ENCODE data around the gene TBCD.

TBCD gene

DNA sequence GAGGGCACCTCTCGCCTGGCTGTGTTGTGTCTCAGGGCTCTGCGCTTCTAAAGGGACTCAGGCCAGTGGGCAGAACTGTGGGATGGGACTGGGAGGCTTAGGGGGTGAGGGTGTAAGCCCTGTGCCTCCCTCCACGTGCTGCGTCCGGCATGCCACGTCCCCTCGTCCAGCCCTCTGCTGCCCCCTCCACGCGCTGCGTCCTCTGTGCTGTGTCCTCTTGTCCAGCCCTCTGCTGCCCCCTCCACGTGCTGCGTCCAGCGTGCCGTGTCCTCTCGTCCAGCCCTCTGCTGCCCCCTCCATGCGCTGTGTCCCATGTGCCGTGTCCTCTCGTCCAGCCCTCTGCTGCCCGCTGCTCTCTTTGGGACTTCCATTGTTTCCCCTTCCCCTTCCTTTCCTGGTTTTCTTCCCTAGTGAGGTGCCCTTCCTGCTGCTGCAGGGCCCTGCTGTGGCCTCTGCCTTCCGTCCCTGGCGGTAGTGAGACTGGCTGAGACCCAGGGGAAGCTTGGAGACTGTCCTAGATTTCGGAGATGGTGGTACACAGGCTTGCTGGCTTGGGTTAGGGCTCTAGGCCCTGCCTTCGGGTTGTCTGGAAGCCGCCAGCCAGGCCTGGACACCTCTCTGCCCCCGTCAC lies 94.3 kb downstream of the TBCD start:
- Histone ChIP-seq H3K27ac (ENCODE audit: poor library complexity, severe bottlenecking) (no peak overlapping the region), H3K9me3 (ENCODE audit: severe bottlenecking) (no peaks in the 10 kb centered on the region), H3K4me1 (ENCODE audit: insufficient read depth, poor library complexity, severe bottlenecking) (peaks cover 6% of the 10 kb centered on the region), H3K36me3 (ENCODE audit: low read depth) (no peaks in the 10 kb centered on the region), H3K4me3 (ENCODE audit: severe bottlenecking) (no peak overlapping the region), H3K27me3 (ENCODE audit: insufficient read depth, poor library complexity, severe bottlenecking) (no peaks in the 10 kb centered on the region)
- ATAC-seq (ENCODE audit: low read depth) (no peak), DNase-seq (ENCODE audit: low spot score) (peak; percentile 53)
- TF ChIP-seq, protein P1, sequence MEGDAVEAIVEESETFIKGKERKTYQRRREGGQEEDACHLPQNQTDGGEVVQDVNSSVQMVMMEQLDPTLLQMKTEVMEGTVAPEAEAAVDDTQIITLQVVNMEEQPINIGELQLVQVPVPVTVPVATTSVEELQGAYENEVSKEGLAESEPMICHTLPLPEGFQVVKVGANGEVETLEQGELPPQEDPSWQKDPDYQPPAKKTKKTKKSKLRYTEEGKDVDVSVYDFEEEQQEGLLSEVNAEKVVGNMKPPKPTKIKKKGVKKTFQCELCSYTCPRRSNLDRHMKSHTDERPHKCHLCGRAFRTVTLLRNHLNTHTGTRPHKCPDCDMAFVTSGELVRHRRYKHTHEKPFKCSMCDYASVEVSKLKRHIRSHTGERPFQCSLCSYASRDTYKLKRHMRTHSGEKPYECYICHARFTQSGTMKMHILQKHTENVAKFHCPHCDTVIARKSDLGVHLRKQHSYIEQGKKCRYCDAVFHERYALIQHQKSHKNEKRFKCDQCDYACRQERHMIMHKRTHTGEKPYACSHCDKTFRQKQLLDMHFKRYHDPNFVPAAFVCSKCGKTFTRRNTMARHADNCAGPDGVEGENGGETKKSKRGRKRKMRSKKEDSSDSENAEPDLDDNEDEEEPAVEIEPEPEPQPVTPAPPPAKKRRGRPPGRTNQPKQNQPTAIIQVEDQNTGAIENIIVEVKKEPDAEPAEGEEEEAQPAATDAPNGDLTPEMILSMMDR (IDR thresholded peaks at IDR 0.05; ENCODE audit: poor library complexity, severe bottlenecking): no peak

DNA sequence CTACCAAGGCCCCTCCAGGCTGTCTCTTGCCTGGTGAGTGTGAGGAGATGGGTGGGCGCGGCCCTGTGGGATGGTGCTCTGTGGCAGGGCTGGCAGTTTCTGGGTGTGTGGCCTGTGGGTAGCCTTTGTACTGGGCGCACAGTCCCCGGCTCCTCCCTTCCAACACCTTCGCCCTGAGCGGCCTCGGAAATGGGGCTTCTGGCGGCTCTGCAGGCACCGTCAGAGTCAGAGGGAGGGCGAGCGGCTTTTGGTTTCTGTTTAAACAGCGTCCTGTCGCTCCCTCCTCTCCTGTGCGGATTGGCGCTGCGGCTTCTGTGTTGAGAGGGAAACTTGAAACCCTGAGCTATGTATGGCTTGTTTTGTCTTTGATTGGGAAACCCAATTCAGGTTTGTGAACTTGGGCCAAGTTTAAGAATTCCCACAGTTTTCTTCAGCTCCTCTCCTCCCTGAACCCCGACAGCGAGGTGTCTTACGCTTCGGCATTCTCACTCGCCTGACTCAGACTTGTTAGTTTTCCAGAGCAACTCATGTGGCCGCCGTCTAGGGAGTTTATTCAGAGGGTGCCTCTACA lies 96.2 kb downstream of the TBCD start:
- H3K4me3 ChIP-seq (ENCODE audit: severe bottlenecking): peak overlapping the region; percentile 16
- DNase-seq (ENCODE audit: low spot score): peak; percentile 92
- H3K4me1 ChIP-seq (ENCODE audit: insufficient read depth, poor library complexity, severe bottlenecking): peaks cover 6% of the 10 kb centered on the region
- no peaks in the 10 kb centered on the region for H3K36me3 ChIP-seq (ENCODE audit: low read depth)
- peak; percentile 97 for ATAC-seq (ENCODE audit: low read depth)
- TF ChIP-seq, protein P1 (IDR thresholded peaks at IDR 0.05; ENCODE audit: poor library complexity, severe bottlenecking): no peak
- H3K27ac ChIP-seq (ENCODE audit: poor library complexity, severe bottlenecking): peak overlapping the region; percentile 58
- no peaks in the 10 kb centered on the region for H3K9me3 ChIP-seq (ENCODE audit: severe bottlenecking)
- no peaks in the 10 kb centered on the region for H3K27me3 ChIP-seq (ENCODE audit: insufficient read depth, poor library complexity, severe bottlenecking)

DNA sequence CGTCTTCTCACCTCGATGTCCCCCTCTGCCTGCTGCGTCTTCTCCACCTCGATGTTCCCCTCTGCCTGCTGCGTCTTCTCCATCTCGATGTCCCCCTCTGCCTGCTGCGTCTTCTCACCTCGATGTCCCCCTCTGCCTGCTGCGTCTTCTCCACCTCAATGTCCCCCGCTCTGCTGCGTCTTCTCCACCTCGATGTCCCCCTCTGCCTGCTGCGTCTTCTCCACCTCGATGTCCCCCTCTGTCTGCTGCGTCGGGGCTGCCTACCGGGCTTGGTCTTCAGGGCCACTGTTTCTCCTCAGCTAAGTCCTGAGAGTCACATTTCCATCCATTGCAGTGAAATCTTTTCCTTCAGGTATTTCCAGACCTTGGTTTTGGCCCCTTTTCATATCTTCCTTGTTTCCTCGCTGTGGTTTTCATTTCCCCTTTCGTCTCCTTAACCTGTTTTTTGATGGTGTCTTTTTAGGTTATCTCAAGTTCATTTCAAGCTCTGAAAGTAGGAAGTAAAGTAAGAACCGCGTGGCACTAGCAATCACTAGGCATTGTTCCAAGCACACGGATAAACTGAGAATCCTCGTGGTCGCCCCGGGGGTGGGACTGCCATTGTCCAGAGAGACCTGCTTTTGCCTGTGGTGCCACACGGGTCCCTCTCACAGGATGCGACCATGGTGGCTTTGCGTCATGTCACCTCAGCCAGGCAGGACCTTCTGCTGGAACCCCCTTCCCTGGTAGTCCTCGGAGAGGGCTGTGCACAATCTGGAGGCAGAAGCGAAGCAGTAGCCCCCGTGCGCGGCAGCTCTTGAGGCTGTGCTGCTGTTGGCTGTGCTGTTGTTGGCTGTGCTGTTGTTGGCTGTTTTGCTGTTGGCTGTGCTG lies 97.4 kb downstream of the TBCD start:
- no peak overlapping the region for H3K27ac ChIP-seq (ENCODE audit: poor library complexity, severe bottlenecking)
- DNase-seq (ENCODE audit: low spot score): peak; percentile 49
- no peak overlapping the region for H3K4me3 ChIP-seq (ENCODE audit: severe bottlenecking)
- no peaks in the 10 kb centered on the region for H3K27me3 ChIP-seq (ENCODE audit: insufficient read depth, poor library complexity, severe bottlenecking)
- no peaks in the 10 kb centered on the region for H3K9me3 ChIP-seq (ENCODE audit: severe bottlenecking)
- H3K4me1 ChIP-seq (ENCODE audit: insufficient read depth, poor library complexity, severe bottlenecking): peaks cover 6% of the 10 kb centered on the region
- H3K36me3 ChIP-seq (ENCODE audit: low read depth): no peaks in the 10 kb centered on the region
- TF ChIP-seq, protein P1 (IDR thresholded peaks at IDR 0.05; ENCODE audit: poor library complexity, severe bottlenecking): no peak
- no peak for ATAC-seq (ENCODE audit: low read depth)

DNA sequence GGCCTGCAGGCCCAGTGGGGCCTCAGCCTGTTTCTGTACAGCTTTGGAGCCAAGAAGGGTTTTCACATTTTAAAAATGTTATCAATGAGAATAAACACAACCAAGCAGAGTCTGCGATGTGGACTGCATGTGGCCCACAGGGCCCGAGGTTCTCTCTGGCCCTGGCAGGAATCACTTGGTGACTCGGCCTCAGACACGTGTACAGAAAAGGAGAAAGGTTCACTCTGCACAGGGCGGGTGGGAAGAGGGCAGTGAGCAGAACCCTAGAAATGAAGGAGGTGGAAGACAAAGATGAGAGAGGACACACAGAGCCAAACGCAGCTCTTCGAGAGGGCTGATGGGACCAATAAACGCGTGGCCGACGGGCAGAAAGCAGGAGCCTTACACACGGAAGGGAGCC lies 99.5 kb downstream of the TBCD start:
- Histone ChIP-seq H3K36me3 (ENCODE audit: low read depth) (no peaks in the 10 kb centered on the region), H3K27ac (ENCODE audit: poor library complexity, severe bottlenecking) (no peak overlapping the region), H3K4me1 (ENCODE audit: insufficient read depth, poor library complexity, severe bottlenecking) (peaks cover 6% of the 10 kb centered on the region), H3K27me3 (ENCODE audit: insufficient read depth, poor library complexity, severe bottlenecking) (no peaks in the 10 kb centered on the region), H3K9me3 (ENCODE audit: severe bottlenecking) (no peaks in the 10 kb centered on the region), H3K4me3 (ENCODE audit: severe bottlenecking) (no peak overlapping the region)
- ATAC-seq (ENCODE audit: low read depth) (no peak), DNase-seq (ENCODE audit: low spot score) (peak; percentile 24)
- TF ChIP-seq, protein P1 (IDR thresholded peaks at IDR 0.05; ENCODE audit: poor library complexity, severe bottlenecking): no peak

Measured in RWPE2 (cell line).